NCI-H2196 treated with DMSO at 0.1 percent for 48 hours (cell line): ENCODE results near the gene PHF20.
"Not testable (repeated sequence)": the region's sequence is repeated elsewhere in the genome, so short reads cannot be mapped to it uniquely, and the experiment has no call there.

Source experiments
- DNase-seq: peaks from one replicate; lab custom pipeline; 2025; ENCODE audit not compliant: unreplicated experiment; lab: John Stamatoyannopoulos, UW

PHF20 gene

DNA sequence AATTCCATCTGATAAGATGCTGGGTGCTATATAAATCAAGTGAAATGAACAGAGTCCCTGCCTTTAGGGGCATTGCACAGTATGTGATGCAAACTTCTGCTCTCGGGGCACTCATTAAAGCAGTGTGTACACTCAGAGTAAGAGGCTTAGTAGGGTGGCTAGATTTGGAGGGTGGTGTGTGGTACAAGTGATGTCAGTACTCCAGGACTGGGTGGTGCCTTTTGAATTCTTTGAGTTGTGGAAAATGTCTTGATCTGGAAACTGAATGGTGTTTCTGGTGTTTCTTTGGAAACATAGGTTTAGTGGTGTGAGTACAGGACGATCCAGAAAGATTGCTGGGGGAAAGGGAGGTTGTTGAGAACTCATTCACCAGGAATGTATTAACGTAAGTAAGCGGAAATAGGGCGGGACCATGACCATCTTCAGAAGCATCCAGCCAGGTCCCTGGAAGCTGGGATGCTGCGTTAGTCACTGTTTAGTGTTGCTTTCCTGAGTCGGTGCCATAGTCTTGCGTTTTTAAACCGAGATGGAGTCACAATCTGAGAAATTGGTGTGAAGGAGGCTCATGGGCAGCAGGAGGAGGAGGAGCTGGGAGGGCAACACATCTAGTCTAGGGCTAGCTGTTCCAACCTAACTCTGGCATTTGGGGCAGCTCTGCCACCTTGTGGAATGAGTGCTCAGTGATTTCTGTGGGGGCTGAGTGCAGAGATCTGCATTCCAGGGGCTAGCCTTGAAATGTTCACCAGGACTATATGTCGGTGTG lies 112.1 kb downstream of the PHF20 start:
- peak; percentile 91 for DNase-seq

DNA sequence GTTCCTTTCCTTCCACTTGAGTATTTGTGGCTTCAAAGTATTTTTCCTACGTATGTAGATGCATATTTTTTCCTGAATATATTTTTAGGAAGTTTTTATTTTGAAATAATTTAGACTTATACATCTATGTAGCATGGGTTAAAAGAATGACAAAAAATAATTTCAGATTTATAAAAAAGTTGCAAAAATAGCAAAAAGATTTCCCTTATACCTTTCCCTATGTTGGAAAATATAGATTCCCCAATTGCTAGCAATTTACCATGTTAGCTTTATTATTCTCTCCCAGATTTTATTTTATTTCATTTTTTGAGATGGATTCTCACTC lies 112.7 kb downstream of the PHF20 start:
- DNase-seq = no peak

DNA sequence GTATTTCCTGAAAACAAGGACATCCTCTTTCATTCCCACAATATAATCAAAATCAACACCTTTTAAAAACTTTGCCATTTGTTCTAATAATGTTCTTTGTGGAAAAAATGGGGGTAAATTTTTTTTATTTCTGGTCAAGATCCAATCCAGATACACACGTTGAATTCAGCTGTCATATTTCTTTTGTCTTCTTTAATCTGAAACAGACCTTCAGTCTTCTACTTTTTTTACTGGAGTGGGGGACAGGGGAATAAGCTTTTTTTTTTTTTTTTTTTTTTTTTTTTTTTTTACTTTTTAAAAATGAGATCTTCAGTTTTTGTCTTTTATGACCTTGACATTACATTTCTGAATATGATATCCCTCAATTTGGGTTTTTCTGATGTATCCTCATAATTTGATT lies 113.4 kb downstream of the PHF20 start:
- no peak for DNase-seq

DNA sequence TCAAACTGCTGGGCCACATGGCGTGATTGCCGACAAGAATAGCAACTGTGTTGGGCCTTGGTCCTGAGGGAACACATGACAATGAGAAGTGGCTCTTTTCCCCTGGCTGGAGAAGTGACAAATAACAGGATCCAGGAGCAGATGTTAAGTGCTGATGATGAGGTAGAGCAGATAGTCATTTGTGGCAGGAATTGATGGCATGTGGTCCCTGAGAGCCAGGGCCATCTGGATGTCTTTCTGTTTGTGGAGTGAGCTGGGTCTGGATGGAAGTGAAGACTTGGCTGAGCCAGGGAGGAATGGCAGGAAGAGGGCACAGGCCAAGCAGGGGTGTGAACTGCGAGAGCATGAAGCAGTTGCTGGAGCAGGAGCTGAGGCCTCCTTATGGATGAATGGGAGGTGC lies 114.7 kb downstream of the PHF20 start:
- DNase-seq = no peak

DNA sequence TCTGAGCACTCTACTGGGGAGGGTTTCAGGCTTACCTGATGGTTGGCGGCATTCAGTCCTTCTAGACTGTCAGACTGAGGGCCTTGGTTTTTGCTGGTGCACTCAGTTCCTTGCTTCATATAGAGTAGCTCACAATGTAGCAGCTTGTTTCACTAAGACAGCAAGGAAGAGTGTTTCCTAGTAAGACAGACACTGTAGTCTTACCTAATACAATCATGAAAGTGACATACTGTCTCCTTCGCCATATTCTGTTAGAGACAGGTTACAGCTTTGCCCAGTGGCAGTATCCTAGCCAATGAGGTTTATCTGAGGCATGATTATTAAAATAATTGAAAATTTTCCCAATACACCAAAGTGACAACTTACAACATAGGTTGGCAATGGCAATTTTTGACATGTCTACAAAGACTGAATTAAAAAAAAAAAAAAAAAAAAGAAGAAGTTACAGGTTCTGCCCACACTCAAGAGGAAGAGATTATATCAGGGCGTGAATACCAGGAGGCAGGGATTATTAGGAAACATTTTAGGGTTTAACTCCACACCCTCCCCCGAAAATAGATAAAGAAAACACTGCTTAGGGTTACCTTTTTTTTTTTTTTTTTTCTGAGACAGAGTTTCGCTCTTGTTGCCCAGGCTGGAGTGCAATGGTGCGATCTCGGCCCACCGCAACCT lies 115.7 kb downstream of the PHF20 start:
- DNase-seq = no peak

DNA sequence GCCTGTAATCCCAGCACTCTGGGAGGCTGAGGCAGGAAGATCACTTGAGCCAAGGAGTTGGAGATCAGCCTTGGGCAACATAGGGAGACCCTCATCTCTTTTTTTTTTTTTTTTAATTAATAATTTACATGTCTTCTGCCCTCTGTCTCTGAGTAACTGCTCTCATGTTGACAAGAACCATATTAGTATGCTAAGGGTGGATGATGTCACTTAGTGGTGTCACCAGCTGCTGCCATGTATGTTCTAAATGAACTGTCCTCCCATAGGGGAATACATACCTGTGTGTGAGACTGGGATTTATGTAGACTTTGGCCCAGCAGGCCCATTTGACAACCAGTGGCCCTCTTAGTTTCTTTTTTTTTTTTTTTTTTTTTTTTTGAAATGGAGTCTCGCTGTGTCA lies 116.8 kb downstream of the PHF20 start:
- DNase-seq = no peak

DNA sequence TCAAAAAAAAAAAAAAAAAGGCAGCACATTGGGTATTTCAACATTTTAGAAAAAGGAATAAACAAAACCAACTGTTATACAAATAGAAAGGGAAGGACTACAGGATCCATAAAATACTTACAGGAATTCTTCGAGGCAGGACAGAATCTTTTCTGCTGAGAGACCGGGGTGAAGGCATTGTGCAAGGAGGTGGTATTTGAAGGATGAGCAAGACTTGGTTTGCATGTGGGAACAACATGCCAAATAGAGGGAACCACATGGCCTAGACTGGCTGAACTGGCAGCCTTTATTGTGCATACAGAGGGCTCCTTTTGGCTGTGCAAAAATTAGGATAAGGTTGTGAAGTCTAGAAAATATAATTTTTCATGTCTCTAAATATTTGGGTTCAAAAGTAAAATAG lies 119.6 kb downstream of the PHF20 start:
- no peak for DNase-seq

DNA sequence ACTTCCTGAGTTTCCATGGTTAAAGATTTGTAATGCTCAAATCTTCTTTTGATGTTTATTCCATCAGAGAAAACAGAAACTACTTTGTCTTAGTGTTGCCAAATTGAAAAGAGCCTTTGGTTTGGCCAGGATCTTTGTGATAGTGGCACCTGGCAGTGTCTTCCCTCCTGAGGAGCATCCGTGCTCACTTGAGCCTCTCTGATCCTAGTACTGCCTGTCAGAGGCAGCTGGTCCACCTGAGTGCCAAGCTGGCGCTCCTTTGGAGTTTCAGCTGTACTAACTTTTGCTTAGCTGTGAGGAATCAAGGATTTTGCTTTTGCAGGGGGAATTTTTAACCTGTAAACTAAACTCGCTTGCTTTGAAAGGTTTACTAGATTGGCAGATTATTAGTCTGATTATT lies 121.1 kb downstream of the PHF20 start:
- DNase-seq = no peak

DNA sequence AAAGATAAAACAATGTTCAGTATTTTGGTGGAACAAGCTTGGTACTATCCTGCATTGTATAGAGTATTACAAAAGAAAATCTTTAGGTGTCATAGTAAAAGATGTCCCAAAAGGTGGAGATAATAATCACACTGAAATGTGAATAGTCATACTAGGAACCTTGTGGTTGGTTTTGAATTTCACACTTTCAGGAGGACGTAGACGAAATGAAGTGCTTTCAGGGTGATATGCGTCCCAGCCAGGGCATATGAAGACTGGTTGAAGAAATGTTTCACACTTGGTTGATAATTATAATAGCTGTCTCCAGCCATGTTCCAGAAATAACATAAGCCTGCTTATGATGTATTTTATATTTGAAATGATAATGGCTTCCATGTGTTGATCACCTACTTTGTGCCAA lies 122.1 kb downstream of the PHF20 start:
- no peak for DNase-seq

DNA sequence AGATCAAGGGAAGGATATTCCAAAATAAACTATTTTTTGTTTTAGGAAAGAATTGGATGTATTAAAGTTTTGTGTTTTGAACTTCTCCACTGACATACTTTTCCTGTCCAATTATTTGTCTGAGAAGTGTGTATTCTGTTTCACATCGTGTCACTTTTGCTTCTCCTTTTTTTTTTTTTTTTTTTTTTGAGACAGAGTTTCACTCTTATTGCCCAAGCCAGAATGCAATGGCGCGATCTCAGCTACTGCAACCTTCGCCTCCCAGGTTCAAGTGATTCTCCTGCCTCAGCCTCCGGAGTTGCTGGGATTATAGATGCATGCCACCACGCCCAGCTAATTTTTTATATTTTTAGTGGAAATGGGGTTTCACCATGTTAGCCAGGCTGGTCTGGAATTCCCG lies 123.7 kb downstream of the PHF20 start:
- not testable (repeated sequence) for DNase-seq

DNA sequence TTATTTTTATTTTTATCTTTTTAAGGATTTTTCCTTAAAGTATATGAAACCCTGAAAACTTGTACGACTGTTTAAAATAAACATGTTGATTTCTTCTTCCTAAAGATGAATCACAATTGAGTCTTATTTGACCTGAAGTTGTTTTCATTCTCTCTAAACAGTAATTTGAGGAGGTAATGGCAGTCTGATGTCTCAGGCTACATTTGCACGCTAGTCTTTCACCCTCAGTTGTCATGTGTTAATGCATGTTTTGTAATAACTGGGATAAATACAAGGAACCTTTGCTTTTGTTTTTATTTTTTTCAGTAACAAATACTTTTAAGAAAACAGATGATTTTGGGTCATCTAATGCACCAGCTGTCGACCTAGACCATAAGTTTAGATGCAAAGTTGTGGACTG lies 127.2 kb downstream of the PHF20 start:
- no peak for DNase-seq

DNA sequence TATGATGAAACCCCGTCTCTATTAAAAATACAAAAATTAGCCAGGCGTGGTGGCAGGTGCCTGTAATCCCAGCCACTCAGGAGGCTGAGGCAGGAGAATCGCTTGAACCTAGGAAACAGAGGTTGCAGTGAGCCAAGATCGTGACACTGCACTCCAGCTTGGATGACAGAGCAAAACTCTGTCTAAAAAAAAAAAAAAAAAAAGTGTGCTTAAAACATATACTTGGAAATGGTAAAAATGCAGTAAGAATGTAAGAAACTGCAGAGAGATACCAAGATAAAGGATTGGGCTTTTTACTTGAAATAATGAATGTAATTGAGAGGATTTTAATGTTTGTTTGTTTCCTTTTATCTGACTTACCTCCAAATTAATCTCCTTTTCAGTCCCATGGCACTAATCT lies 129.4 kb downstream of the PHF20 start:
- not testable (repeated sequence) for DNase-seq

DNA sequence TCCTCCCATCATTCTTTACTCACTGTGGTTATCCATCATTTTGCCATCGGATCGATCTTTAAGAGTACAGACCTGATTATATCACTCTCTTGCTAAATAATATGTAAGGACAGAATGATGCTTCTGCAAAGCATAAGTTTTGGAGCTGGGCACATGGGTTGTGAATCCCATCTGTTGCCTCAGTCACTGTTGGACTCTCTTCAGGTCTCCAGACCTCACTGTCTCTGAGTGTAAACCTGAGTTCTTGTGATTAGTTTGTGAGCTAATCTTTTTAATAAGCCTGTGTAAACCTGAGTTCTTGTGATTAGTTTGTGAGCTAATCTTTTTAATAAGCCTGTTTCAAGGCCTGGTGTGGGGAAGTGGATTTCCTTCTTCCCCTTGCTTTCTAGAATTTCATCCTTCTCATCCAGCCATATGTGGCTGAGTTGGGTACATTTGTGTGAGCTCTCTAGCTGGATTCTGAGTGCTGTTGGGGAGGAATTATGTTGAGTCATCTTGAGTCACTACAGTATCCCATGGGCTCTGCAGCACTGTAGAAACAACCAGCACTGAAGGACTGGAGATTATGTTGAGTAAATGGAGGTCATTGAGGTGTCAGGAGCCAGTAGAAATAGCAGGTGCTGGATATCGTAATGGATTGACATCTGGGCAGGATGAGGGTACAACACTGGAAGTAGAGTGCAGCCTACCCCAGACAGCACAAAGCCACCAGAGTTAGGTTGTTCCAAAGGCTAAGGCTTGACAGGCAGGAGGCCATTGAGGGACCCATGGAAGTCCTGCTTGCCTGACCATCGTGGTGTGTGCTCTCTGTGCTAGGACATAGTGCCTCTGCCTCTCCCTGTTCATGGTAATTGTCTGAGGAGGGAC lies 130.1 kb downstream of the PHF20 start:
- no peak for DNase-seq

DNA sequence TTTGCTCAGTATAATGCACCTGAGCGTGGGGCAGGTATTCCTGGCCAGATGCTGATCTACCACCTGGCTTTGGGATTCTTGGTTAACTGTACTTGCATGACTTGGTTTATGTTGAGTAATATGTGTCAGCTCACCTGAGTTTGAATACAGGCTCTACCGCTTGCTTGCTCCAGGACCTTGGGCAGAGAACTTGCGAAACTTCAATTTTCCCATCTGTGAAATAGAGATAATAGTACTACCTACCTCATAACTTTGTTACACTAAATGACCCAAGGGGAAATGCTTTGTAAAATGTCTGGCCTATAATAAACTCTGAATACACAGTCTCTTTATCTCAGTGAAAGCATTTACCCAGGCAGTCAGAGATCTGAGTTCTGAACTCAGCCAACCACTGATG lies 130.7 kb downstream of the PHF20 start:
- no peak for DNase-seq

DNA sequence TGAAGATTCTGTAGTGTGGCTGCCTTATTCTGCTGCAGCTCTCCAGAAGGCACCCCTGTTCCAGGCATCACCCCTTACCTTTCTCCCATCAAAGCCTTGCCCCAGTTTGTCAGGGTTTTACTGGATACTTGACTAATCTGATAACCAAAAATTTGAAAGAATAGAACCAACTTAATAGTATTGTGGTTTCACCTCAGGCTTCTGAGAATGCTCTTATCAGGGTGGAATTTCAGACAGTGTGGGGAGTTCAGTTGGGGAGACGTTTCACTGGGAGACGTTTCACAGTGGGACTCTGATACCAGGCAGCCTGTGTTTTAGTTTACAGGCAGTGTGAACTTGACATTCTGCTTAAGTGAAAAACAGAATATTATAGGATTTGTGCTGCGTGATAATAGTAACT lies 132.0 kb downstream of the PHF20 start:
- DNase-seq = no peak

DNA sequence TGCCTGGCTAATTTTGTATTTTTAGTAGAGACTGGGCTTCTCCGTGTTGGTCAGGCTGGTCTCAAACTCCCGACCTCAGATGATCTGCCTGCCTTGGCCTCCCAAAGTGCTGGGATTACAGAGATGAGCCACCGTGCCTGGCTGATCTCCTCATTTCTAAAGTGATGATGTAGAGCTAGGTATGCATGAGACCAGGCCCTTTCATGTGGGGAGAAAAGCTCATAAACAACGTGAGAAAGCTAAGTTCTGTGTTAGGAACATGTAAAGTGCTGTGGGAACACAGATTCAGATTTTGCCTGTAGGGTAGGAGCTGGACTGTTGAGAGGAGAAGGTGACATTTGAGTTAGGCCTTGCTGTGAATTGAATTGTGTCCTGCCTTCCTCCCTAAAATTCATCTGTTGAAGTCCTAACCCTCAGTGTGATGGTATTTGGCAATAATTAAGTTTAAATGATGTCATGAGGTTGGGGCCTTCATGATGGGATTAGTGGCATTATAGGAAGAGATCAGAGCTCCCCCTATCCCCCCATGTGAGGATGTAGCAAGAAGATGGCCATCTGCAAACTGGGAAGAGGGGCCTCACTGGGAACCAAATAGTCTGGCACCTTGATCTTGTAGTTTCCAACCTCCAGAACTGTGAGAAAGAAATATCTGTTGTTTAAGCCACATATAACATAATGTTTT lies 133.3 kb downstream of the PHF20 start:
- no peak for DNase-seq

DNA sequence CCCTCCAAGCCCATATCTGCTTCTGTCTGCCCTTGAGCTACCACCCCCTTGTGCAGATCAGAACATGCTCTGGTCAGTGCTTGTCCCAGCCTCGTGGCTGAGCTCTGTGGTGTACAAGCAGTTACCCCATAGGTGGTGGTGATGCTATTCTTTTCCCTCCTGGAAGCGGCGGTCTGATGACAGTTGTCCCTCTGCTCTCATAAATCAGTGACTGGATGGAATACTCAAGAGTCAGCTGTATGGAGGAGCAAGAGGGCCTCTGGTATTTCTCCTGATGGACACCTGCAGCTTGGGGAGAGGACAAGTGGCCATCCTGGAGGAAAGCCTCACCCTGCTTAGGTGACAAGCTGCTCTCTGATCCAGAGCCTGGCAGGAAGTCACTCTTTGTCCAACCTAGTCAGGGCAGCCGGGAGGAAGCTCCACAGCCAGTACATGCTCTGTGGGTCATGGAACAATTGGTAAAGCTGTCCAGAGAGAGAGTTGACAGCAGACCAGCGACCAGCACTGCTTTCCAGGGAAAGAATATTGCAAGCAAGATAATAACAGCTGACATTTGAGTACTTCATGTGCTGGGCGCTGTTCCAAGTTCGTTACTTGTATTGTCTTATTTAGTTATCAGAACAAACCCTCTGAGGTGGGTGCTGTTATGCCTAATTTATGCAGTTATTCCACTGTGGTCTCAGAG lies 135.3 kb downstream of the PHF20 start:
- no peak for DNase-seq

DNA sequence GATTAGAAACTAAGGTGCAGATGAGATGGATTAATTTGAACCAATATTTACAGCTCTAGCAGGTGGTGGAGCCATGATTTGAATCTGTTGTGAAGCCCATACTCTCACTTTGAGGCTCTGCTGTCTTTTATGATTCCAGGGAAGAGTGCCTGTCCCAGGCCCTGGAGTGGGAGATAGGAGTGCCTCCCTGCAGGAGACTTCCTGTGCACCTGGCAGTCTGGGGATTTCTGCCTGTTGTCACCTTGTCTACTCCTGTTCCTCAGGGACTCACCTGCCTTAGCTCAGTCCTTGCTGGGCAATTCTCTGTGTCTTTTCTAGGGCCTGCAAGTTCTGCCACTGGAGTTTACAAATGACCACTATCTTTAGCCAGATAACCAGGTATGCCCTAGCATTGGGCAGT lies 136.2 kb downstream of the PHF20 start:
- DNase-seq = no peak

DNA sequence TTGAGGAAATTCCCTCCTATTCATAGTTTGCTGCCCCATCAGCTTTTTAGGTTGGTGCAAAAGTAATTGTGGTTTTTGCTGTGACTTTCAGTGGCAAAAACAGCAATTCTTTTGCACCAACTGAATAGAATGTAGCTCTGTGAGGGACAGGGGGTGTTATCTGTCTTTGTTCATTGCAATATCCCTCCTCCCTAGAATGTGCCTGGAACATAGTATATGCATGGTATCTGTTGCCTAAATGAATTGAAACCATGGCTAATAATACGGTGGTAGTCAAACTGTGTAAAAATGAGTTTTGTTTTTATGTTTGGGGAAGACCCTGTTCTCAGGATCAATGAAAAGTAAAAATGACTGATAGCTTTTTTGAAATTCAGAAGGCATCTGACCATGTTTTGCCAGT lies 137.4 kb downstream of the PHF20 start:
- DNase-seq = no peak

DNA sequence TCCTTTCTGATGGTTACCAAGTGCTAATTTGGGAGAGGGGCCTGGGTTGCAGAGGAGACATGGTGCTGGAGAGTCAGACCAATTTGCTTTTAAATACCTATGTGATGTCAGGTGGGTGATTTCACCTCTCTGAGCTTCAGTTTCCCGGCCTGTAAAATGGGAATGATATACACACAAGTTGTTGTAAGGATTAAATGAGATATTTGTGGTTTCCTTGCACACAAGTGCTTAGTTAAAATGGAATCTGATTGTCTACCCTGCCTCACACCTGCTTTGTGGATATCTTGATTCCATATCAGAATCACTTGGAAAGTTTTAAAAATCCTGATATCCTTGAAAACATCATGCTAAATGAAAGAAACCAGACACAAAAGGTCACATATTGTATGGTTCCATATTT lies 138.0 kb downstream of the PHF20 start:
- DNase-seq = no peak

DNA sequence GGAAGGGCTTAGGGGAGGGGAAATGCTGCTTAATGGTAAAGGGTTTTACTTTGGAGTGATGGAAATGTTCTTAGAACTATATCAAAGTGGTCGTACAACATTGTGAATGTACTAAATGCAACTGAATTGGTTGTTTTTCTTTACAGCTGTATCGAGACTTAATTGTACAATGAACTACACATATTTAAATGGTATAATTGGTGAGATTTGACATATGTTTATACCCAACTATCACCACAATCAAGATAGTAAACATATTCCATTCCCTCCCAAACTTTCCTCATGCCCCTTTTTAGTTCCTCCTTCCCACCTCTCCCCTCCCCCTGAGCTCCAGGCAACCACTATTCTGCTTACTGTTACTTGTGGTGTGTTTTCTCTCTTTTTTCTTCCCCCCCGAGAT lies 138.4 kb downstream of the PHF20 start:
- no peak for DNase-seq
